Mesodermal cell (in vitro differentiated cells): ENCODE data around the gene KIAA1191.

Source experiments
- H3K27ac ChIP-seq: 2 replicates; pipeline ENCODE4 v1.7.0; 2013; ENCODE audit warnings: mild to moderate bottlenecking, low read depth, low read length, moderate library complexity; ENCODE audit not compliant: severe bottlenecking
- H3K36me3 ChIP-seq: 2 replicates; pipeline ENCODE4 v1.7.1; 2013; ENCODE audit warnings: mild to moderate bottlenecking, low read length, moderate library complexity; ENCODE audit not compliant: control insufficient read depth, insufficient read depth
- H3K4me1 ChIP-seq: one replicate; pipeline ENCODE4 v1.7.1; 2013; ENCODE audit warnings: mild to moderate bottlenecking, low read length; ENCODE audit not compliant: insufficient read depth, control insufficient read depth, poor library complexity, severe bottlenecking
- H3K4me3 ChIP-seq: 2 replicates; pipeline ENCODE4 v1.7.0; 2013; ENCODE audit warnings: low read length, control low read depth, mild to moderate bottlenecking; ENCODE audit not compliant: insufficient read depth, poor library complexity, severe bottlenecking; ENCODE audit errors: extremely low read depth
- H3K9me3 ChIP-seq: 2 replicates; pipeline ENCODE4 v1.7.1; 2013; ENCODE audit warnings: mild to moderate bottlenecking, low read length, moderate library complexity; ENCODE audit not compliant: control insufficient read depth
- WGBS, 2 experiments: methylation state at CpG; one replicate each; pipeline ENCODE4 v1.1.5; 2013; ENCODE audit warnings: missing lambda C conversion rate in 2 of 2; ENCODE audit not compliant: insufficient coverage in 2 of 2; 5-methylcytosine and 5-hydroxymethylcytosine counted together

The KIAA1191 gene

DNA sequence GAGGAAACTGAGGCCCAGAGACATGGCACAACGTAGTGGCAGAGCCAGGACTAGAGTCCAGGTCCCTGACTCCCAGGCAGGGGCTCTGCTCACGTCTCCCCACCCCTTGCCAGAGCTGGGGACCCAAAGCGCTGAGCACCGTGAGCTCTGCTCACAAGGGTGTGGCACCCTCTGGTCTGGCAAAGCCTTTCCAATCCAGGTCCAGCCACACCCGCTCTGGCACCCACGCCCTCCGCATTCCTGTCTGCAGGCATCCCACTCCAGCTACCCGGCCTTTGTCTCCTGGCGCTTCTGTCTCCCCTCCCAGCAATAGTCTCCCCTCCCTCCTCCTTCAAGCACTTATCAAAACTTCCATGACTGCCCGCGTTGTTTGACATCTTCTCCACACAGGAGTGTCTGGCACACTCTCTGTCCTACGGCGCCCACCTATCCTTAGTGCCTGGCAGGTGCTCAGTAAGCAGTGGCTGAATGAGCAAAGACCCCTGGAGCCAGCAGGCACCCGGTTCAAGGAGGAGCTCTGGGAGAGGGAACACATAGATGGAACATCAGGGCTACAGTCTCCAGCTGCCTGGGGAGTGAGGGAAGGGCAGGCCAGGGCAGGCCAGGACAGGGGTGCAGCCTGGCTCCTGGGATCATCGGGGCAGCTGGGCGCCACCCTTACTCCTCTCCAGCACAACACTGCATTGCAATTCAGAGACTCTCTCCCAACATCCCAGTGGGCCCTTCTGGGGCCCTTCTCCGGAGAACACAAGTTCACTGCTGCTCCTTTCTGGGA, 39.0 kb upstream of the KIAA1191 start:
- peaks cover 3% of the 10 kb centered on the region for H3K4me1 ChIP-seq
- H3K9me3 ChIP-seq, result no peaks in the 10 kb centered on the region
- peaks cover 26% of the 10 kb centered on the region for H3K36me3 ChIP-seq
- no peak overlapping the region for H3K4me3 ChIP-seq
- WGBS, 2 experiments, result 92% methylated on average over 15 to 17 of the region's 17 CpGs
- no peak overlapping the region for H3K27ac ChIP-seq

DNA sequence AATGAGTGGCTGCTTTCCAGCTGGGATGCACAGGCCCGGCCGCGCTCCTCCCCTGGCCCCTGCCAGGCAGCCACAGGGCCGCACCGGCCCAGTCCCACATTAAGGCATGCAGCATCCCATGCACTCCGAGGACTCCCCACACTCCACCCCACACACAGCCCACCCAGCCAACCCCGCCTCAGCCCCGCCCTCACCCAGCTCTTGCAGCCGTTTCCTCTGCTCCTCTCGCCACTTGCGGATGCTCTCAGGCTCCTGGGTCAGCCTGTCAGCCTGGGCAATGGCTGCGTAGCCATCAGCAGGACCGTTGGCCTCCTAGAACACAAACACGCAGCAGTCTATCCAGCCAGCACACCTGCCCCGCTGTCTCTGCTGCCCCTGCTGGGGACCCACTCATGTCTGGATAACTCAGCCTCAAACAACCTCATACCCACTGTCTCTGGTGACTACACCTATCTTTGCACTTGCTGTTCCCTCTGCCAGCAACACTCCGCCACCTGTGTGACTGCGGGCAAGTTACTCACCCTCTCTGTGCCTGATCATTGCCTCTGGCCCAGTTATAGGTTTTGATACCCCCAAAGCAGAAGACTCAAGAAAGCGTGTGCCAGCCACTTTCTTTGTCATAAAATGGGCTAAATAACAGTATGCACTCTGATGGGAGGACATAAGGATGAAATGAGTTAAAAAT, 36.3 kb upstream of the KIAA1191 start:
- Histone ChIP-seq H3K27ac (no peak overlapping the region), H3K4me3 (no peak overlapping the region), H3K36me3 (peaks cover 23% of the 10 kb centered on the region), H3K9me3 (no peaks in the 10 kb centered on the region), H3K4me1 (no peaks in the 10 kb centered on the region)
- 92 to 93% methylated on average over 13 to 18 of the region's 18 CpGs for WGBS, 2 experiments

DNA sequence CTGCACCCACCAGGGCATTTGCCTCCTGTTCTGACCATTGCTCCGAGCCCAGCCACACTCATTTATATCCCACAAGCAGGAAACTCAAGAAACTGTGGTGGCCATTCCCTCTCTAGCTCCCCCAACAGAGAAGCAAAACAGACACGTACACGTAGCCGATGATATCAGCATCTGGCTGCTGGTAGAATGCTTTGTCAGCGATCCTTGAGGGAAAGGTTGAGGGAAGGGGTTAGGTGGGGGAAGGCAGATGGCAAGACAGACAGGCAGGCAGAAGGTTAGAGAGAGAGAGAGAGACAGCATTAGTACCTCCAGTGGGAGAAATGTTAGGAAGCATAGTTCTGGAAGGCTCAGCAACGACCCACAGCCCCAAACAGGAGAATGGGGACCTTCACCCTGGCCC, 34.8 kb upstream of the KIAA1191 start:
- H3K27ac ChIP-seq, result peak overlapping the region; percentile 30
- H3K4me3 ChIP-seq, result no peak overlapping the region
- H3K4me1 ChIP-seq, result no peaks in the 10 kb centered on the region
- peaks cover 33% of the 10 kb centered on the region for H3K36me3 ChIP-seq
- H3K9me3 ChIP-seq, result no peaks in the 10 kb centered on the region
- 81 to 88% methylated on average over 1 to 5 of the region's 6 CpGs for WGBS, 2 experiments

DNA sequence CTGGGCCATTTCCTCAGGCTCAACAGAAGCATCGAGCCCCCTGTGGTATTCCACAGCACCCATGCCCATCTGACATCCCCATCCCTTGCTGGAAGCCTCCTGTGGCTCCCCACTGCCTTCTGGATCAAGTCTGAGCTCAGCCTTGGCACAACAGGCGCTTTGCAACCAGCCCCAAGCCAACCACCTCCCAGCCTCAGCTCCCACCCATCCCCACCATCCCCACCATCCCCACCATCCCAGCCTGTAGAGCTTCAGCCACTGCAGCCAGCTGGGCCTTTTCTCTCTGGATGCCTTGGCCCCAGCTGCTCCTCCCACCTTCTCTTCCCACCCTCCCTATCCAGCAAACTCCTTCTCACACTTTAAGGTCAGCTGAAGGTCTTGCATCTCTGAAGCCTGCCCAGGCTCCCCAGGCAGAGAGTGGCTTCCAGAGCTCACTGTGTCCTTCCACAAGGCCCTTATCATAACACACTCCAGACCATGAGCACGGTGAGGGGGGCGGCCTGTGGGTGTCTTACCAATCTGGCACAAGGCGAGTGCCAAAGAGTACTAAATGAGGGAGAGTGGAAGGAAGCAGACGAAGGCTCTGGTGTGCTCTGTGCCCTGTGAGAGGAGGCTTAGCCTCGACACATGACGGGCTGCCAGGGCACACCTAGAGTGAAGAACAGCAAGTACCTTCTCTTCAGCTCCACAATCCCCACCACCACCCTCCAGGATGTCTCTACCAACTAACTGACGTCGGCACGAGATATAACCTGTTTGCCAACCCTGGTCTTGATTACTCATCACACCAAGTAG, 33.5 kb upstream of the KIAA1191 start:
- no peak overlapping the region for H3K27ac ChIP-seq
- 95 to 96% methylated on average over 6 to 8 of the region's 11 CpGs for WGBS, 2 experiments

DNA sequence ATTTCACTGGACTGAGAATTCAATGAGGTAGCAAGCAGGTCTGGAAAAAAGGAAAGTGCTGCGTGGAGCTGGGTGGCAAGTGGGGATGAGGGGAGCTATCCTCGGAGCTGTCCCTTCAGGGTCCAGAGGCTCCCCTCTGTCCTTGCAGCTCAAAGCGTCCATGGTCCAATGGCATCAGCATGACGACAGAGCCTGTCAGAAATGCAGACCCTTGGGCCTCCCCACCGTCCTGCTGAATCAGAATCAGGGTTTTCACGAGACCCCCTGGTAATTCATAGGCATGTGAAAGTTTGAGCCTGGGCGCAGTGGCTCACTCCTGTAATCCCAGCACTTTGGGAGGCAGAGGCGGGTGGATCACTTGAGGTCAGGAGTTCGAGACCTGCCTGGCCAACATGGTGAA, 32.5 kb upstream of the KIAA1191 start:
- Histone ChIP-seq H3K36me3 (peaks cover 45% of the 10 kb centered on the region), H3K9me3 (no peaks in the 10 kb centered on the region), H3K4me1 (no peaks in the 10 kb centered on the region), H3K27ac (no peak overlapping the region), H3K4me3 (no peak overlapping the region)
- WGBS, 2 experiments, result 94 to 95% methylated on average over 4 to 7 of the region's 9 CpGs

More for the DNA sequence above, 33.5 kb upstream of the KIAA1191 start:
- H3K4me1 ChIP-seq, result no peaks in the 10 kb centered on the region
- peaks cover 44% of the 10 kb centered on the region for H3K36me3 ChIP-seq
- H3K4me3 ChIP-seq, result no peak overlapping the region
- no peaks in the 10 kb centered on the region for H3K9me3 ChIP-seq

DNA sequence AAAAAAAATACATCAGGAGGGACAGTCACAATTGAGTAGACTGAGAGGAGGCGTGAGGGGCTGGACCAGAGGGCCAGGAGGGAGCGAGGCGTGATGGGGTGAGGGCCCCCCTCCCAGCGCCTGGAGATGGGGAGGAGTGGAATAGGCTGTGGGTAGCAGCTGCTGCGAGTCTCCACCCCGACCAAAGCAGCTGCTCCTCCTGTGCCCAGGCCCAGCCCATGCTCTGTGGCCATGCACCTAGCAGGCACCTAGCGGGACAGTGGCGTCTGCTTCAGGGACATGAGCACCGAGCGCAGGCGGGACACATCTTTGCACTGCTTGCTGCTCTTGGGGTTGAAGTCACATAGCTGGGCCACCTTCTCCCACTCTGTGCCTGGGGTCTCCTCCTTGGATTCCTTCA, 31.0 kb upstream of the KIAA1191 start:
- Histone ChIP-seq H3K4me1 (no peaks in the 10 kb centered on the region), H3K9me3 (no peaks in the 10 kb centered on the region), H3K4me3 (no peak overlapping the region), H3K27ac (no peak overlapping the region), H3K36me3 (peaks cover 39% of the 10 kb centered on the region)
- 95 to 97% methylated on average over 8 to 11 of the region's 11 CpGs for WGBS, 2 experiments

DNA sequence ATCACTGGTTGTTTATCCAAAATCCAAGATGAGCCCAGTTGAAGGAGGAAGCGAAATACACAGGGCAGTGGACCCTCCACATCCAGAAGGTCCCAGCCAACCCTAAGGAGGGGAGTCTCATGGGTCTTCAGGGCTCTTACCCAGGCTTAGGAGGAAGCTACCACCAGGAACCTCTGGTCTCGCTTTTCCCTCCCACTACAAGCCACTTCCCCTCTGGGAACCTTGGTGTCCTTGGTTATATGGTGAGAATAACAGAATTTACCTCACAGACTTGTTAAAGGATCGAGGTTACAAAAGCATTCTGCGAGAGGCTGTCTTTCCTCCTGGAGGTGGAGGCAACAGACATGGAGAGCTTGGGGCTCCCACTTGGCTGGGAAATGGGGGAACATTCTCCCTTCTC, 30.4 kb upstream of the KIAA1191 start:
- H3K27ac ChIP-seq, result no peak overlapping the region
- no peak overlapping the region for H3K4me3 ChIP-seq
- WGBS, 2 experiments, result 78% methylated on average over 2 of the region's 4 CpGs; no CpG with 5 or more reads in 1 of the 2 experiments
- H3K9me3 ChIP-seq, result no peaks in the 10 kb centered on the region
- H3K36me3 ChIP-seq, result peaks cover 40% of the 10 kb centered on the region
- H3K4me1 ChIP-seq, result no peaks in the 10 kb centered on the region

DNA sequence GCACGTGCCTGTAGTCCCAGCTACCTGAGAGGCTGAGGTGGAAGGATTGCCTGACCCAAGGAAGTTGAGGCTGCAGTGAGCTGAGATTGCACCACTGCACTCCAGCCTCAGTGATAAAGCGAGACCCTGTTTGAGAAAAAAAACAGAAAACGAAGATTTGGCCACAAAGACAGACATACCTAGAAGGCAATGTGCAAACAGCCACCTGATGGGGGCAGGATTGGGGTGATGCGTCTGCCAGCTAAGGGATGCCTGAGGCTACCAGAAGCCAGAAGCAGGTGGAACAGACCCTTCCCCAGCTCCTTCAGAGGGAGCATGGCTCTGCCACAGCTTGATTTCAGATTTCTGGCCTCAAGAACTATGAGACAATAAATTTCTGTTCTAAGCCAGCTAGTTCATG, 29.9 kb upstream of the KIAA1191 start:
- Histone ChIP-seq H3K27ac (no peak overlapping the region), H3K4me3 (no peak overlapping the region), H3K4me1 (peaks cover 3% of the 10 kb centered on the region), H3K36me3 (peaks cover 45% of the 10 kb centered on the region), H3K9me3 (no peaks in the 10 kb centered on the region)
- WGBS, 2 experiments, result 93 to 98% methylated on average over 4 of the region's 4 CpGs

DNA sequence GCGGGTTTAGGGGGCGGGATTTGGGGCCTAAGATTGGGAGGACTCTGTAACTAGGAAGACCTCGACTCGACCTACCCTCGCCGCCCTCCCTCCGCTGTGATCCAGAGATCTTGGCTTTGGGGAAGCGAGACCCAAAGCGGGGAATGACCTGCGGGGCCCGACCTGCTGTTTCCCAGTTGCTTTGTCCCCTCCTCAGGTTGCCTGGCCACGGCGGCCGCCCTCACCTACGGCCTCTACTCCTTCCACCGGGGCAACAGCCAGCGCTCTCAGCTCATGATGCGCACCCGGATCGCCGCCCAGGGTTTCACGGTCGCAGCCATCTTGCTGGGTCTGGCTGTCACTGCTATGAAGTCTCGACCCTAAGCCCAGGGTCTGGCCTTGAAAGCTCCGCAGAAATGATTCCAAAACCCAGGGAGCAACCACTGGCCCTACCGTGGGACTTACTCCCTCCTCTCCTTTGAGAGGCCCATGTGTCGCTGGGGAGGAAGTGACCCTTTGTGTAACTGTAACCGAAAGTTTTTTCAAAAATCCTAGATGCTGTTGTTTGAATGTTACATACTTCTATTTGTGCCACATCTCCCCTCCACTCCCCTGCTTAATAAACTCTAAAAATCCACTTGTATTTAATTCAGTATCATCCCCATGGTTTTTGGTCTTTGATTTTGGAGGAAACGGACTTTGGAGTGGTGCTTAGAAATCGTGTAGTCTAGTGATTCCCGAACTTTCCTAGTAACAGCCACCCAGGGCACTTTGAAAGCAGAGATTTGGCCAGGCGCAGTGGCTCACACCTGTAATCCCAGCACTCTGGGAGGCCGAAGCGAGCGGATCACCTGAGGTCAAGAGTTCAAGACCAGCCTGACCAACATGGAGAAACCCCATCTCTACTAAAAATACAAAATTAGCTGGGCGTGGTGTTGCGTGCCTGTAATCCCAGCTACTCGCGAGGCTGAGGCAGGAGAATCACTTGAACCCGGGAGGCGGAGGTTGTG, 27.9 kb upstream of the KIAA1191 start:
- WGBS, 2 experiments, result 4 to 11% methylated on average over 19 to 23 of the region's 41 CpGs
- Histone ChIP-seq H3K27ac (peak overlapping the region; percentile 97), H3K4me3 (peak overlapping the region; percentile 91), H3K36me3 (peaks cover 63% of the 10 kb centered on the region), H3K9me3 (no peaks in the 10 kb centered on the region), H3K4me1 (peaks cover 4% of the 10 kb centered on the region)
